KMS-11 (cell line): ENCODE results near the gene PIGU.

Experiments used
- H2AFZ ChIP-seq: fragments of 200-600 bp; sonication (generic); 2 replicates; pipeline ENCODE4 v1.6.1; 2016; ENCODE audit warnings: antibody characterized with exemption, mixed run types, low read depth
- H3K27ac ChIP-seq: fragments of 200-600 bp; sonication (generic); 2 replicates; pipeline ENCODE4 v1.6.1; 2016; ENCODE audit warnings: mild to moderate bottlenecking, mixed run types
- H3K27me3 ChIP-seq: fragments of 200-600 bp; sonication (generic); 2 replicates; pipeline ENCODE4 v1.6.1; 2017; ENCODE audit warnings: mild to moderate bottlenecking, low read depth, mixed run types, moderate library complexity; ENCODE audit not compliant: insufficient read depth
- H3K36me3 ChIP-seq: fragments of 200-600 bp; sonication (generic); 2 replicates; pipeline ENCODE4 v1.6.1; 2017; ENCODE audit warnings: mild to moderate bottlenecking, mixed run types; ENCODE audit not compliant: insufficient read depth
- H3K4me1 ChIP-seq: fragments of 200-600 bp; sonication (generic); 2 replicates; pipeline ENCODE4 v1.6.1; 2016; ENCODE audit warnings: mild to moderate bottlenecking, low read depth, mixed run types; ENCODE audit not compliant: poor library complexity, severe bottlenecking
- H3K4me2 ChIP-seq: fragments of 200-600 bp; sonication (generic); 2 replicates; pipeline ENCODE4 v1.7.0; 2016; ENCODE audit warnings: mild to moderate bottlenecking, mixed run types
- H3K4me3 ChIP-seq: fragments of 200-600 bp; sonication (generic); IDR thresholded peaks from 2 replicates; pipeline ENCODE4 v1.6.1; 2017; ENCODE audit warnings: low read depth, low read length, mixed read lengths; ENCODE audit not compliant: insufficient read depth
- H3K79me2 ChIP-seq: fragments of 200-600 bp; sonication (generic); 2 replicates; pipeline ENCODE4 v1.6.1; 2016; ENCODE audit warnings: low read depth, mixed run types; ENCODE audit not compliant: insufficient read depth
- H3K9ac ChIP-seq: fragments of 200-600 bp; sonication (generic); 2 replicates; pipeline ENCODE4 v1.6.1; 2016; ENCODE audit warnings: mild to moderate bottlenecking, mixed run types
- H4K20me1 ChIP-seq: fragments of 200-600 bp; sonication (generic); 2 replicates; pipeline ENCODE4 v1.6.1; 2016; ENCODE audit warnings: mild to moderate bottlenecking, mixed run types; ENCODE audit not compliant: insufficient read depth
- CTCF ChIP-seq: fragments of 200-600 bp; sonication (generic); conservative IDR thresholded peaks from 2 replicates; pipeline ENCODE4 v1.6.1; 2017; ENCODE audit warnings: low read depth, mild to moderate bottlenecking, antibody characterized with exemption, low read length, moderate library complexity, mixed read lengths

Gene PIGU

GRCh38 chr20:34583544-34583943, 93.3 kb downstream of the PIGU start:
- Histone ChIP-seq H3K27ac (no peak overlapping the region), H3K4me2 (no peak overlapping the region), H3K9ac (no peak overlapping the region), H3K4me1 (peaks cover 34% of the 10 kb centered on the region), H3K79me2 (no peaks in the 10 kb centered on the region), H3K36me3 (no peaks in the 10 kb centered on the region), H2AFZ (no peak overlapping the region), H4K20me1 (no peaks in the 10 kb centered on the region), H3K4me3 (no peak overlapping the region), H3K27me3 (no peaks in the 10 kb centered on the region)
- no peak for TF ChIP-seq CTCF

DNA sequence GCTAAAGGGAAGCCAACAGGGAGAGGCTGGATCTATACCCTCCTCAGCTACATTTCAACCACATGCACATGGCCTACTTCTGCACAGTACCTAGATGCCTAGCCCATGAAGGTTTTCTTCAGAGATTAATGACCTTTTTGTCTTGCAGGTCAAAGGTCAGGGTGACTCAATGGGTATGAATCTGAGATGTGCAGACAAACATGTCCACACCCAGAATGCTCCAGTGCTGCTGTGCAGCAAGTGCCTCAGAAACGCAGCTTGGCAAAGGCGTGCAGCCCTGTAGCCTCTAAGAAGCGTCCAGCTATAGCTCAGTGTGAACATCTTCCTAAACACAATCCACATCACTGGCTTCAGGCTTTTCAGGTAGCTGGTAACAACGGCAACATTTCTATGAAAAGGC, 94.0 kb downstream of the PIGU start:
- Histone ChIP-seq H2AFZ (no peak overlapping the region), H3K4me1 (peaks cover 34% of the 10 kb centered on the region), H4K20me1 (no peaks in the 10 kb centered on the region), H3K4me3 (no peak overlapping the region), H3K27me3 (no peaks in the 10 kb centered on the region), H3K4me2 (no peak overlapping the region), H3K9ac (no peak overlapping the region), H3K79me2 (no peaks in the 10 kb centered on the region), H3K27ac (no peak overlapping the region), H3K36me3 (no peaks in the 10 kb centered on the region)
- TF ChIP-seq CTCF, result no peak

GRCh38 chr20:34582221-34582620, 94.7 kb downstream of the PIGU start:
- Histone ChIP-seq H2AFZ (no peak overlapping the region), H3K4me2 (peak overlapping the region; percentile 1; the same call in 1 of the 2 replicates)

GRCh38 chr20:34581341-34582184, 95.3 kb downstream of the PIGU start:
- H3K36me3 ChIP-seq, result no peaks in the 10 kb centered on the region

More at GRCh38 chr20:34582221-34582620, 94.7 kb downstream of the PIGU start:
- H4K20me1 ChIP-seq, result no peaks in the 10 kb centered on the region
- no peaks in the 10 kb centered on the region for H3K79me2 ChIP-seq
- peak overlapping the region; percentile 2; the same call in 1 of the 2 replicates for H3K27ac ChIP-seq
- TF ChIP-seq CTCF, result no peak
- H3K4me1 ChIP-seq, result peaks cover 34% of the 10 kb centered on the region
- no peaks in the 10 kb centered on the region for H3K27me3 ChIP-seq
- H3K36me3 ChIP-seq, result no peaks in the 10 kb centered on the region
- H3K9ac ChIP-seq, result no peak overlapping the region
- H3K4me3 ChIP-seq, result no peak overlapping the region

More at GRCh38 chr20:34581341-34582184, 95.3 kb downstream of the PIGU start:
- Histone ChIP-seq H3K4me3 (no peak overlapping the region), H2AFZ (no peak overlapping the region), H3K27ac (peak overlapping the region; percentile 2; the same call in 1 of the 2 replicates), H4K20me1 (no peaks in the 10 kb centered on the region), H3K79me2 (no peaks in the 10 kb centered on the region), H3K27me3 (no peaks in the 10 kb centered on the region), H3K4me2 (peak overlapping the region; percentile 1; the same call in 1 of the 2 replicates), H3K9ac (no peak overlapping the region), H3K4me1 (peaks cover 34% of the 10 kb centered on the region)
- no peak for TF ChIP-seq CTCF
